Measurements from ENCODE around the gene LRMDA.

Gene LRMDA

DNA sequence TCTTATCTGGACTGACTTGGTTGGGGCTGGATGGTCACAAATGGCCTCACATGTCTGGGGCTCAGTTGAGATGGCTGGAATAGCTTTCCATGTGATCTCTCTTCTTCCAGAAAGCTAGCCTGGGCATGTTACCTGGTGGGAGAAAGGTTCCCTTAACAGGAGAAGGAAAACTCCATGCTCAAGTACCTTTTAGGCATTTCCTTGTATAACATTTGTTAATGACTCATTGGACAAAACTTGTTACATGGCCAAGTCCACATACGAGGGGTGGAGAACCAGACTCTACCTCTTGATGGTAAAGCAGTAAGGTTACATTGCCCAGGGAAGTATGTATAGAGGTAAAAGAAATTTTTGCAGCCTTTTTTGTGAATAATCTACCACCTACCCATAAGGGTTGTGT, 826.4 kb downstream of the LRMDA start:
- no peak for DNase-seq

DNA sequence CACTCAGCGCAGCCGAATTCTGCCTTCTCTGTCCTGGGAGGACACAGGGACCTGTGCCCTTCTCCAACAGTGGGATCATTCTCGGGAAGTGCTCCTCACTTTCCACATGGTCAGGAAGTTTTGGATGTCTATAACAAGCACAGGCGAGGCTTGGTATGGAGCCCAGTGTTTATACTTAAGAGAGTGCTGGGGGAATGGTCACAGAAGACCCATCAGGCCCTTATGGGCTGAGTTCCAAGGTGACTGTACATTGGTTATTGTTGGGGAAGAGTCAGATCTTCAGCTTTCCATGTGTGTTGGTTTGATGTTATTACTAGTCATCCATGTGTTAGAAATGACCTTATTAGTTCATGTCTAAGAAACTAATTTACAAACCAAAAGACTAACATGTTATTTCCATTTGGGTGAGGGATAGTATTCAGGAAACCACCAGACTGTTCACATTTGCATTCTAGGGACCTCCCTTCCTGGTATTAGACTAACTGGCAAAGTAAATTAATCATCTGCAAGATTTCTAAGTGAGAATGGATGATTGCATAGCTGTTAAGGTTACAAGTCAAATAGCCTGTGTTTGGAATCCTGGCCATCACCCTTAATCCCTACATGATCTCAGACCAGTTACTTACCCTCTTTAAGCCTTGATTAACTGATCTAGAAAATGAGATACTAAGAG, 834.2 kb downstream of the LRMDA start:
- DNase-seq, result no peak

- no peak for DNase-seq
Observed at GRCh38 chr10:76268530-76268929, 837.1 kb downstream of the LRMDA start.

- no peak for DNase-seq
Observed at GRCh38 chr10:76268954-76269353, 837.5 kb downstream of the LRMDA start.

GRCh38 chr10:76270464-76270863, 839.0 kb downstream of the LRMDA start:
- no peak for DNase-seq

DNA sequence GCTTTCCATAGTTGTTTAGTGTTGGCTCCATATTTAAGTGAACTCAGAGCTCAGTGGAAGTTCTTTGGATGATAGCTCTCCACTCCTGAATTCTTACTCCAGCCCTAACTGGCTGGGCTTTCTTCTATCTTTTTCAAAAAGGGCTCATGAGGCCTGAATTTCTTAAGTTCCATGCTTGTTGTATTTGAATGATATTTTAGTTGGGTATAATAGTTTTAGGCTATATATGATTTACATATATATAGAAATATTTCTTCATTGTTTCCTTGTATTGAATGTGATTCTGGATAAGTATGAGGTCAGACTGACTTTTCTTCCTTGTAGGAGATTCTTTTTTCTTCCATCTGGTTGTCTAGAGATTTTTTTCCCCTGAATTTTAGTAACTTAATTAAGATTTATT, 843.5 kb downstream of the LRMDA start:
- DNase-seq, result no peak

- no peak for DNase-seq
Observed at GRCh38 chr10:76278811-76279460, 847.5 kb downstream of the LRMDA start.

GRCh38 chr10:76281659-76282058, 850.2 kb downstream of the LRMDA start:
- no peak for DNase-seq

- DNase-seq, result no peak
Observed at GRCh38 chr10:76282061-76283025, 850.9 kb downstream of the LRMDA start.

- DNase-seq, result no peak
Observed at GRCh38 chr10:76284351-76284750, 852.9 kb downstream of the LRMDA start.

DNA sequence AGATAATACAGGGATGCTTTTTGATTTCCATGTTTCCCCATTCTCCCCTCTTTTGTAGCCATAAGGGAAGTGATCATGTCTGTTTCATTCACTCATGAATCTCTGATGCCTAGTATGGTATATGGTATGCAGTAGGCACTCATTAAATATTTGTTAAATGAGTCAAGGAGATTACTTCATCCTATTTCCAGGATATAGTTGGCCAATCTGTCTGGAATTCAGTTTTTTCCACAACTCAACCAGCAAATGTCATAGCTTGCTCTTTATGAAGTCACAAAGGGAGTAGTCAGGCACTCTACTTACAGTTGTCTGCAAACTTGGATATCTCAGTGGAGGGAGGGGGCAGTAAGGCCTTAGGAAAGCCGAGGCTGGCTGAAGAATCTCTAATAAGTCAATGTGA, 853.6 kb downstream of the LRMDA start:
- DNase-seq, result no peak

- DNase-seq, result no peak
Observed at GRCh38 chr10:76285515-76285914, 854.1 kb downstream of the LRMDA start.

GRCh38 chr10:76286536-76286935, 855.1 kb downstream of the LRMDA start:
- DNase-seq, result no peak

- DNase-seq, result no peak
Observed at GRCh38 chr10:76287856-76288255, 856.4 kb downstream of the LRMDA start.

DNA sequence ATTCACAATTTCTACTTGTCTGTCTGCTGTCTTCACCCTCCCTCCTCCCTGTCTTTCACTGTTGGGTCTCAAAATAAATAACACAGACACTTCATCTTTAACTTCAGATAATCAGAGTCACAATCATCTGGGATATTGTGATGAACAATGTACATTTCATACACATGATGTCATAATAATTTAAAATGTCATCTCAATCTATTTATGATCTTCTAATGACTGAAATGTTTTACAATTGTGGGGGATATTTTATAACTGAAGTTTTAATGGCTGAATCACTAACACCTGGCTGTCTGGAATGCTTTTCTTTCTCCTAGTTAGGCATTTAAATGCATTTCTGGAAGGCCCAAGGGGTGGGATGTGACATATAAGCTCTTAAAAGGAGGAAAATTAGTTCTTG, 859.8 kb downstream of the LRMDA start:
- no peak for DNase-seq

- no peak for DNase-seq
Observed at GRCh38 chr10:76291885-76292284, 860.5 kb downstream of the LRMDA start.

DNA sequence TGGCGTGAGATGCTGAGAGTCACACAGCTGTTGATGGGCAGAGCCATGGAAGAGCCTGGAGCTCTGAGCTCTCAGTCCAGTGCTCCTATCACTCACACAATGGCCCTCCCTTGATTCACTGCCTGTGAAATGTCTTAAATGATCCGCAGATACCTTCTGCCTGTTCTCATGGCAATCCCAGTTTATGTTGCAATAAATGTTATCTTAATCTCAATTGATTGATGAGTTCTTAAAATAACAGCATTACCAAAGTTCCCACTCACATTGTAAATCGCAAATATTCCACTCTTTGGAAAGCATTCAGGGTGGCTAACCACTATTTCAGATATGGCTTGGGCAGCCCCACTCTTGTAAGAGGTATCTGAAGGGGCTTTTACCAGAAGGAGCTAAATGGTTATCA, 865.5 kb downstream of the LRMDA start:
- no peak for DNase-seq

GRCh38 chr10:76297358-76297757, 865.9 kb downstream of the LRMDA start:
- DNase-seq, result no peak

DNA sequence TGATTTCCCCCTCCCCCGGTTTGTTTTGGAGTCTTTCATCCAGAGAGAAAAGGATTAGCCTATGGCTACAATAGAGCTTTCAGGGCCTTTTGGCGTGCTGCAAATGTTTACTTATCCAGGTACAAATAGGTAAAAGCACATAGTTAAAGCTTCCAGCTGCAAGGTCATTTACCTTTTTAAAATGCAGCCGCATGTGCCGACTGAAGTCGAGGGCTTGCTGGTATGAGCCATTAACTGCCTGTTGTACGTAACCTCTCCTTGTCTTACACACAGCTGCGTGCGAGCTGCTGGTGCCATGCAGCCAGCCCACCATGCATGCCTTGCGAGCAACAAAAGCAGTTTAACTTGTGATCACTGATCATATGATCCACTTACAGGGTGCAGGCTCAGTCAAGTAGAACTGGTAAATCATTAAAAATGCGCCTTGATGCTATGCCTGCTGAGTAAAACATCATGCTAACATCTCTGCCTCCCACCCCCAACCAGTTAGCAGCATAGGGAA, 866.4 kb downstream of the LRMDA start:
- DNase-seq, result no peak

DNA sequence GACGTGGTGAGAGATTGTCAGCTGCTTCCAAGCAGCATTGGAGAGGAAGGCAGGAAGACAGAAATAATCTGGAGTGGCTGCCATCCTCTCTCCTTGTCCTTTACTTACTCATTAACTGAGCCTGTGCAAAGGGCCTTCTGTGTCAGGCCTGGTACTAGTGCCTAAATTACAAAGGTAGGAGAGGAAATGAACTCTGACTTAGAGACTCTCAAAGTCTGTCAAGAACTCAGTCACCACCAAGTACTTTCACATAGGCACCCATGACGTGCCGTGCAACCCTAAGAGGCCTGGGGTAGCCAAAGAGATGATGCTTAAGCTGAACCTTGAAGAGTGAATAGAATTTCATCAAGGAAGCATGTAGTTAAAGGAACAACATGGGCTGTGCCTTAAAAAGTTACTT, 866.9 kb downstream of the LRMDA start:
- no peak for DNase-seq

- DNase-seq, result no peak
Observed at GRCh38 chr10:76299501-76299900, 868.1 kb downstream of the LRMDA start.

DNA sequence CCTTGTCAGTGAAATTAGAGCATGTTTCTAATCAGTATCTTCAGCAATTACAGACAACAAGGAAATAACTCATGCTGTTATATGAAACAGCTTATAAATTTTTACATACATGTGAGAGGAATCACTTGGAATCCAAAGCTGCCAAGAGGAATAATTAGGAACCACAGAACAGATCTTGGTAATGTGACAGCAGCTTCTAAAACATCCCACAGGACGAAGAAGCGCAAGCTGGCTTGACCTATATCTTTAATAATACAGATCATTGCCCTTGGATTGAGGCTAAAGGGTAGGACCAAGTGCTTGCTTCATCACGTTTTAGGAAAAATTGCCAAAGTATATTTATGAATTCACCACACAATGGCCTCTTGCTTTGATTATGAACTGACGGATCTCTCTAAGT, 869.8 kb downstream of the LRMDA start:
- no peak for DNase-seq

DNA sequence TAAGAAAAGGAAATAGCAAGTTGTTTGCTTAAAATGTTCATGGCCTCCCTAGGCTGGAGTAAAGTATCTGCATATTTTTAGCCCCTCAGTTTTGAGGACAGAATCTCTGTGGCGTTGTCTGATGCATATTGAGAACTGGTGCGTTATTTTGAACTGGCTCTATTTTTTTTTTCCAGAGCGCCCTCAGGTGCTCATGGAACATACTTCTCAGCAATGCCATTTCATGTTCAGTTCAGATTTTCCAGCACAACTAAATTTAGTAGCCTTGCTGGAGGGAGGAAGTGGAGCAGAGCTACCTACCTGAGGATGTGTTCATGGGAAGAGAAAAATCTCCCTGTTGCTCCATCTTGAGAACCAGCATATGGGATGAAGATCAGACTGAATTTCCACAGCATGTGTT, 870.5 kb downstream of the LRMDA start:
- DNase-seq, result no peak

DNA sequence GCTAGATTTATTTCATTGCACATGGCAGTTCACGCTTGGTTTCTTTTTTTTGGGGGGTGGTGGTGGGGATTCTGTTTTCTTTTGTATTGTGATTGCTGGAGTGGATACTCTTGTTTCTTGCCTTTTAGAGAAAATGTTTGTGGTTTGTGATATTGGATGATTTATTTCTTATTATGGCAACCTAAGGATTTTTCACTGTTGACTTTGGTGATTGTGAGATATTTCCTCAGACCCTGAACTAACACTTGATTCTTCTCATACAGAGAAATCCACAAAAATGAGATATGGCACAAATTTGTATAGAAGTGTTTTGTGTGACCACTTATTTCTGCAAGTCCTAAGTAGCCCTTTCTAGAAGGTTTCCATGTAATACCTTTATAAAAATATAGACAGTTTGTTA, 871.1 kb downstream of the LRMDA start:
- no peak for DNase-seq

Measured in stimulated activated naive CD4-positive, alpha-beta T cell (primary cell).